GM21423 (cell line): ENCODE measurements around the gene TMEM19.
A peak's percentile ranks its signal among the peaks of the same experiment; 100 is the strongest.
"Not testable (repeated sequence)": the region's sequence is repeated elsewhere in the genome, so short reads cannot be mapped to it uniquely, and the experiment has no call there.

Source experiments
- ATAC-seq: cut with Tn5 transposase; IDR thresholded peaks from one replicate; pipeline ENCODE4 v1.9.1; 2021; ENCODE audit warnings: mild to moderate bottlenecking, moderate library complexity; ENCODE audit not compliant: unreplicated experiment

Gene TMEM19

DNA sequence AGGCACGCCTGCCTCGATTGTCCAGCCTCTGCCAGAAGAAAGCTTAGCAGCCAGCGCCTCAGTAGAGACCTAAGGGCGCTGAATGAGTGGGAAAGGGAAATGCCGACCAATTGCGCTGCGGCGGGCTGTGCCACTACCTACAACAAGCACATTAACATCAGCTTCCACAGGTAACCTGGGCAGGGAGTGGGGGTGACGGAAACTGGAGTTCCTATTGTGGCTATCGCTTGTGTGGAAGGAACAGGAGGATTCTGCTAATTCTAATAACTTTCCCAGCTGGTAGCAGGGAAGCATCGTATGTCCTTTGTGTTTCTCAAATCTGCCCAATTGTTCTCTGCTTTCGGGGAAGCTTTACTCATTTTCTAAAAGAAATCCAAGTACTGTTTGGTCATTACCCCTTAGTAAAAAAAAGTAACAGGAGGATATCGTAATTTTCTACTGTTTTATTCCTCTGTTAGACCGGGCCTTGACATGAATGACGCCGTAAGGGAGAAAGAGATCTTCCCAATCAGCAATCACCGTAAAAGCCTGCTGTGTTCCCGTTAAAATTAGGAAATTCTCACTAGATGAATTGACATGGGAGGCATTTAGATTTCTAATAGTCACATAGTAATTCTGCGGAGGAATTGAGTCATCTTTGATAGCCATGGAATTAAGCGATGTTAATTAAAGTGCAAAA, 21.3 kb upstream of the TMEM19 start:
- ATAC-seq, result peak; percentile 13

DNA sequence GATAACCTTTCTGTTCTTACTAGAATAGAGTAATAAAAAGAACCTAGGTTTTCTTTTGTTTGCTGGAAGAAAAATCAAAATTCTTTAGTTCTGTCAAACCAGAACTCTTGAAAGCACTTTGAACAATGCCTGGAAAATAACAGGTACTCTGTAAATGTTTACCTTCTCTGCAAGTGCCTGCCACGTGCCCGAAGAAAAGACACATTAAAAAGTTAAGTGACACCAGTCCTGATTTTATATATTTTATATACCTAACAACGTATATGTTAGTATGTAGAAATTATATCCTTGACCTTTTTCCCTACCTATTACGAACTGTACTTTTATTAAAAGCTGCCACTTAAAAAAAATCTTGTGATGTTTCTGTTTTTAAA, 20.8 kb upstream of the TMEM19 start:
- no peak for ATAC-seq

DNA sequence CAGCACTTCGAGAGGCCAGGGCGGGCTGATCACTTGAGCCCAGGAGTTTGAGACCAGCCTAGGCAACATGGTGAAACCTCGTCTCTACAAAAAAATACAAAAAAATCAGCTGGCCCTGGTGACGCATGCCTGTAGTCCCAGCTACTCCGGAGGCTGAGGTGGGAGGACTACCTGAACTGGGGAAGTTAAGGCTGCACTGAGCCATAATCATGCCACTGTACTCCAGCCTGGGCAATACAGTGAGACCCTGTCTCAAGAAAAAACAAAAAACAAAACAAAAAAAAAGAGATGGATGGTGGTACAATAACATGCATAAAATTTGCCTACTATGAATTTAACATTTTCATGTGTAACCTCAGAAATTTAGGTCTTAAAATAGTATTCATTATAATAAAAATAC, 19.6 kb upstream of the TMEM19 start:
- ATAC-seq, result no peak

DNA sequence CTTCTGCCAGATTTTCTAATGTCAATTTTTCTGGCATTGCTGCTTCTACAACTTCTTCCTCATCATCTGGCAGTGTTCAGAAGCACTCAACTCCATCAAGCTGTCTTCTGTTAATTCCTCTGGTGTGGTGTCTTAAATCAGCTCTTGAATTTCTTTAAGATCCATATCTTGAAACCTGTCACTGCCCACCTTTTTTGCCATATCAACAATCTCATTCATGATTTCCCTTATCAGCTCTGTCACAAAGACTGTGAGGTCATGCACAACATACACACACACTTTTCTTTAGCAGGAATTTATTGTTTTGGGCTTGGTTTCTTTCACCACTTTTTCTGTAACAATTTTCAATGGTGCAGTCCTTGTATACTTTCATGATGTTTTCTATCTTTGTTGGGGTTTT, 14.6 kb upstream of the TMEM19 start:
- ATAC-seq, result no peak

DNA sequence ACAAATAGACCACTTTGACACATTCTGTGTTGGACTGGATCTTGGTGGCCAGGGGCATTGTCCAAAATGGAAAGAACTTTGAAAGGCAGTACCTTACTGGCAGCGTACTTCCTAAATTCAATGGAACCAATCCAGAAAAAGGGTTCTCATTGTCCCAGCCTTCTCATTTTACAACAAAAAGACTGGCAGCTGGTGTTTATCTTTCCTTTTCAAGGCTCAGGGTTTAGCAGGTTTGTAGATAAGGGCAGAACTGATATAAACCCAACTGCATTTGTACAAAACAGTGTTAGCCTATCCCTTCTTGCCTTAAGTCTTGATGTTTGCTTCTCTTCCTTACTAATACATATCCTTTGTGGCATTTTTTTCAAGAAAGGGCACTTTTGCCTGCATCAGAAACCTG, 14.1 kb upstream of the TMEM19 start:
- ATAC-seq, result no peak

DNA sequence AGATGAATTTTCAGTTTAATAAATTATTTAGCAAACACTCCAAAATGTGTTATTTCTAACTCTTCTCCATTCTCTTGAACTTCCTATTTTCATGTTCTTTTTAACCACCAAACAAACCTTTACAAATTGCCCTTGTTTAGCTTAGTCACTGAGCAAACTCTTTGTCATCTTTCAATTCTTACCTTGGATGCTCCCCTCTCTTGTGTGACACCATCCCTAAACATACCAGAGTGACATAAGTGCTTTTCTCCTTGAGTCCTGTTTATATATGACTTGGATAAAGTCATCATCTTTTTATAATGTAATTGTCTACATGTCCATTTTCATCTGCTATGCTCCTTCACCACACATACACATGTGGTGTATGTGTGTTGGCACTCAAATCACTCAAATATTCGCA, 3.4 kb upstream of the TMEM19 start:
- ATAC-seq, result no peak

DNA sequence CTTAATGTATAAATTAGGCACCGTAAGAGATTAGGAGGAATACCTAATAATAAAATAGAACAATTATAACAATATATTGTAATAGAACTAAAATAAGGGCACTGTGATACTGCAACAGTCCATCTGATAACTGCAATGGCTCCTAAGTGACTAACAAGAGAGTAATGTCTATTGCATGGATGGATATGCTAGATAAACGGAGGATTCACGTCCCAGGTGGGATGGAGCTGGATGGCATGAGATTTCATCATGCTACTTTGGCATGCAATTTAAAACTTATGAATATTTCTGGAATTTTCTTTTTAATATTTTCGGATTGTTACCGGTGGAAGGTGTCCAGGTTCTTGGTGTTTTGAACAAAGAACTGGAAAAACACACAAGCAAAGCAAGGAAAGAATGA, 2.2 kb upstream of the TMEM19 start:
- ATAC-seq, result no peak

DNA sequence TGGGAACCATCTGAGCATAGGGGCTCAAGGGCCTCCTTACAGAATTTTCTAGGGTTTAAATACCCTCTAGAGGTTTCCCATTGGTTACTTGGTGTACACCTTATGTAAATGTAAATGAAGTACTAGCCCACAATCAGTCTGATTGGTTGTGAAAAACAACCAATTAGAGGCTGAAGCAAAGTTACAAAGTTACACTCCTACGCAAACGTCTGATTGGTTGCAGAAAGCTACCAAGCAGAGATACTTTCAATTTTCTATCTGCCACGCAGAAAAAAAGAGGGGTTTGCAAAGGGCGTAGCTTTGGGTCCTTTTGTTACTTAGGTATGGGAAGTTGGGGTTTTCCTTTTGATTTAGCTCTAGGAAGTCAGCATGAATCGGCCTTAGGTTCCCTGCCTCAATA, 1.8 kb upstream of the TMEM19 start:
- ATAC-seq, result no peak

DNA sequence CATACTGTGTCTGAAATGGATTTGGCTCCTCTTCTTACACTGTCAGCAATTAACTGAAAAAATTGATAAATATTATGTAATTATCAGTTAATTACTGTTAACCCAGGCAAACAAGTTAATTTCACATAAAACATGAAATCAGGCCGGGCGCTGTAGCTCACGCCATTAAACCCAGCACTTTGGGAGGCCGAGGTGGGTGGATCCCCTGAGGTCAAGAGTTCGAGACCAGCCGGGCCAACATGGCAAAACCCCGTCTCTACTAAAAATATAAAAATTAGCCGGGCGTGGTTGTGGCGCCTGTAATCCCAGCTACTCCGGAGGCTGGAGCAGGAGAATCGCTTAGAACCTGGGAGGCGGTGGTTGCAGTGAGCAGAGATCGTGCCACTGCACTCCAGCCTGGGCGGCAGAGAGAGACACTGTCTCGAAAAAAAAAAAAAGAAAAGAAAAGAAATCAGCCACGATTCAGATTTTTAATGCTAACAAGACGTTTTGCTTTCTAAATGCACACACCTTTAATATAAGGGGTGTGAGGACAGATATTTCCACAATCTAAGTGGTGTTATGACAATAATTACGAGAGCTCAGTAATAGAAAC, 473 bp upstream of the TMEM19 start:
- no peak for ATAC-seq

DNA sequence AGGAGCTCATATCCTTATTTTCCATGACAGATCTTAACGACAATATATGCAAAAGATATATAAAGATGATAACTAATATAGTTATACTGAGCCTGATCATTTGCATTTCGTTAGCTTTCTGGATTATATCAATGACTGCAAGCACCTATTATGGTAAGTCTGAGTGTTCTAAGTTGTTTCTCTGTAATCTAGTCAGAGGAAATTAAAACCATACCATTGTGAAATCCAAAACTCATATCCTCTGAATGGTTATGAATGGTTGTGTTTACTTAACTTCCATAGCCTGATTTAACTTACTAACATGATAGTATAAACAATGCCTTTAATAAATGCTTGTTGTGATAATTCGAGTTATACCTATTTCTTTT, 760 bp downstream of the TMEM19 start:
- ATAC-seq, result no peak

DNA sequence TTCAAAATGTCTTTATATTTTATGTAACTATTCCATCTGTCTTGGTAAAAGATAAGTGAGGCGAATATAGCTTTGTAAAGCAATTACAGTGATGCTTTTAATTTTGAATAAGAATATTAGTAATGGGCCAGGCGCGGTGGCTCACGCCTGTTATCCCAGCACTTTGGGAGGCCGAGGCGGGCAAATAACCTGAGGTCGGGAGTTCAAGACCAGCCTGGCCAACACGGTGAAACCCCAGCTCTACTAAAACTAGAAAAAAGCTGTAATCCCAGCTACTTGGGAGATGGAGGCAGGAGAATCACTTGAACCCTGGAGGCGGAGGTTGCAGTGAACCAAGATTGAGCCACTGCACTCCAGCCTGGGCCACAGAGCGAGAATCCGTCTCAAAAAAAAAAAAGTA, 1.3 kb downstream of the TMEM19 start:
- not testable (repeated sequence) for ATAC-seq

DNA sequence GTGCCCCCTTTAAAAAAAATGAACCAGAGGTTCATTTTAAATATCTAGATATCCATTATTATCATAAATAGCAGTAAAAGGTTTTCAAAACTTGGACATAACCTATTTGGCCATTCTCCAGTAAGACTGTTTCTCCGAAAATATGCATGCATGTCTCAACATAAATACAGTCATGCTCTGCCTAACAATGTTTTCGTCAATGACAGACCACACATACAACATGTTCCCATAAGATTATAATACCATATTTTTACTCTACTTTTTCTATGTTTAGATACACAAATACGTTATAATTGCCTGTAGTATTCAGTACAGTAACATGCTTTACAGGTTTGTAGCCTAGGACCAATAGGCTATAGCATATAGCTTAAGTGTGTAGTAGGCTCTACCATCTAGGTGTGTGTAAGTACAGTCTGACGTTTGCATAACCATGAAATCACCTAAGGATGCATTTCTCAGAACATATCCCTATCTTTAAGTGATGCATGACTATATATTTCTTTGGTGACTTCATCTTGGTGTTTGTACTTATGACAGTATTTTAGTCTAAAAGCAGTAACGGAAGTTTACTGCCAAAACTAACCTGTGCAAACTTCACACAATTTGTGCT, 3.2 kb downstream of the TMEM19 start:
- ATAC-seq, result no peak

DNA sequence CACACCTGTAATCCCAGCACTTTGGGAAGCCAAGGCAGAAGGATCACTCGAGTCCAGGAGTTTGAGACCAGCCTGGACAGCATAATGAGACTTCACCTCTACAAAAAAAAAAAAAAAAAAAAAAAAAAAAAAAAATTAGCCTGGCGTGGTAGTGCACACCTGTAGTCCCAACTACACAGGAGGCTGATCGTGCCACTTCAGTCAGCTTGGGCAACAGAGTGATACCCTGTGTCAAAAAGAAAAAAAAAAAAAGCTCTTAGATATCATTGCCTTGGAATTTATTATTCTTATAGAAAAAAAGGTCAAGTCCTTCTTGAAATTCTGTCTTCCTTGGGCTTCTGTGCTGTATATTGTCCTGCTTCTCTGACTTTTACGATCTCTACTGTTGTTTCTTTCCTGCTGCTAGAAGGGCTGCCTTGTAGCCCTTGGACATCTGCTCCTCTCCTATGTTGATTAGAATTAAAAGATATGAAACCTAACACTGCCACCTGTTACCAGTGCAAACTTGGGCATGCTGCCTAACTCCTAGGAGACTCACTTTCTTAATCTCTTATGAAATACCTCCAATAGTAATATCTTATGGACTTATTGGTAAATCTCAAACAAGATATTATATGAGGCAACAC, 5.7 kb downstream of the TMEM19 start:
- ATAC-seq, result no peak

DNA sequence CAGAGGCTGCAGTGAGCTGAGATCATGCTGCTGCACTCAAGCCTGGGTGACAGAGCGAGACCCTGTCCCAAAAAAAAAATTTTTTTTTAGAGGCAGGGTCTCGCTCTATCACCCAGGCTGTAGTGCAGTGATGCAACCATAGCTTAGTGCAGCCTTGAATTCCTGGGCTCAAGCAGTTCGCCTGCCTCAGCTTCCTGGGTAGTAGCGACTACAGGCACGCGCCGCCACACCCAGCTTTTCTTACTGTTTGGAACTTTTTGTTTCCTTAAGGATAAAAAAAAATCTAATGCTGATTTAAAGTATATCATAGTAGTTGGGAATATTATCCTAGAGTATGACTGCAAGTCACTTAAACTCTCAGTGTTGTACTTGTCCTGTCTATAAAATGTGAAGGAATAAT, 7.2 kb downstream of the TMEM19 start:
- no peak for ATAC-seq

DNA sequence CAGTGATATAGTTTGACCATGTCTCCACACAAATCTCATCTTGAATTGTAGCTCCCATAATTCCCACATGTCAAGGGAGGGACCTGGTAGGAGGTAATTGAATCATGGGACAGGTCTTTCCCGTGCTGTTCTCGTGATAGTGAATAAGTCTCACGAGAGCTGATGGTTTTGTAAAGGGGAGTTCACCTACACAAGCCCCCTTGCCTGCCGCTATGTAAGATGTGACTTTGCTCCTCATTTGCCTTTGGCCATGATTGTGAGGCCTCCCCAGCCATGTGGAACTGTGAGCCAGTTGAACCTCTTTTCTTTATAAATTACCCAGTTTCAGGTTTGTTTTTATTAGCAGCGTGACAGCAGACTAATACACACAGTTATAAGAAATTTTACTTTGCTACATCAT, 7.8 kb downstream of the TMEM19 start:
- ATAC-seq, result peak; percentile 14

DNA sequence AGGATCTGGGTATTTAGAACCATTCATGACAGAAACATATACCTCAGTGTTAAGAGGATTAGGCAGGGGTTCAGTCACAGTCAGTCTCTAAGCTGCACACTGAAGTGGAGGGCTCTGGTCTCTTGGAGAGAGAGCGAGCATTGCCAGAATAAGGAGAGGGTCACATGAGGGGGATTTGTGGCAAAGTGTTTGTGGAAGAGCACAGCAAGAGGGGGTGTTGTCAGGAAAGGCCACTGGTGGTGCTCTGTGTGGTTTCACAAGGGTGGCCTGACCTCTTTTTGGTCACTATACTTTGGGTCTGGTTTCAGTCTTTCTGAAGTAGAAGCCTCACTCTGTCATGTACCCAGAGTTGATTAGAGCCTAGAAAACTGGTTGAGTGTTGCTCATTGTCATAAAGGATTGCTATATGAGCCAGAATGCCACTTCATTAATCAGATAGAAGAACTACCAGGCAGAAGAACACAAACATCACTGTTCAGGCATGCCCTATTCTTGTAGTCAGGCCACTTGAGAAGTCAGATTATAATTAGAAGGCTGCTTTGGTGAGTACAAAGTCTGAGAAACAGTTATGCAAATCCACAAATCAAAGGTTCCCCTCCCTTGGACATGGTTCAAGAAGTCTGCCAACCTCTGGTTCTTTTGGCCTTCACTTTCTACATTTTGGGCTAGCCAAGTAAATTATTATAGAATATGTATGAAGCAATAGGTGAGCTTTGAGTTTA, 8.4 kb downstream of the TMEM19 start:
- peak; percentile 84 for ATAC-seq

DNA sequence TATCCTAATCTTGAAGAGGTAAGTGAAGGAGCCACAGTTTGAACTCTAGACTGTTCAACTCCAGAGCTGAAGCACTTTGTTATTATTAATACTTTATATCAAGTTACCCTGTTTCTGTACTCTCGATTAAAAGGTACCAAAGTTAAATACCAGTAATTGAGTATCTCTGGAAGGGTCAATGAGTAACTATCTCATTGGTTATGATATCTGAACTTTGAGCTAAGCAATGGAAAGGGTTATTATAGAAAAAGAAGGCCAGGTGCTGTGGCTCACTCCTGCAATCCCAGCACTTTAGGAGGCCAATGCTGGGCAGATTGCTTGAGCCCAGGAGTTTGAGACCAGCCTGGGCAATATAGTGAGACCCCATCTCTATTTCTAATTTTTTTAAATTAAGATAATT, 9.9 kb downstream of the TMEM19 start:
- ATAC-seq, result no peak

DNA sequence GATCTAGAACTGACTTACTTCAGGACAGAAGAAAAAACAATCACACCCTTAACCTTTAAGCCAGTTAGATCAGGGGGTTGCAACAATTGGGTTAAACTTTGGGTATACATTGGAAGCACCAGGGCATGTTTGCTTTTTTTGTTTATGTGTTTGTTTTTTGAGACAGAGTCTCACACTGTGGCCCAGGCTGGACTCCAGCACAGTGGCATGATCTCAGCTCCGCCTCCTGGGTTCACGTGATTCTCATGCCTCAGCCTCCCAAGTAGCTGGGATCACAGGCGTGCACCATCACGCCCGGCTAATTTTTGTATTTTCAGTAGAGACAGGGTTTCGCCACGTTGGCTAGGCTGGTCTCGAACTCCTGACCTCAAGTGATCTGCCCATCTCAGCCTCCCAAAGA, 16.3 kb downstream of the TMEM19 start:
- not testable (repeated sequence) for ATAC-seq

DNA sequence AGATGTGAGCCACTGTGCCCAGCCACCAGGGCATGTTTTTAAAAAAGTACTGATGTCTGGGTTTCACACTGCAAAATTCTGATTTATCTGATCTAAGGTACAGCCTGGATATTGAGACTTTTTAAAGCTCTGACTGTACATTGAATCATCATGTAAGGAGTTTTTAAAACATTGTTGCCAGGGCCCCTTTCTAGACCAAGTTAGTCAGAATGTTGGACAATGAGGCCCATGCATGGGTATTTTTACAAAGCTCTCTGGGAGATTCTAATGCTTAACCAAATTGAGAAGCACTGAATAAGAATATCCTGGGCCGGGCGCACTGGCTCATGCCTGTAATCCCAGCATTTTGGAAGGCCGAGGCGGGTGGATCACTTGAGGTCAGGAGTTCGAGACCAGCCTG, 16.7 kb downstream of the TMEM19 start:
- ATAC-seq, result no peak

DNA sequence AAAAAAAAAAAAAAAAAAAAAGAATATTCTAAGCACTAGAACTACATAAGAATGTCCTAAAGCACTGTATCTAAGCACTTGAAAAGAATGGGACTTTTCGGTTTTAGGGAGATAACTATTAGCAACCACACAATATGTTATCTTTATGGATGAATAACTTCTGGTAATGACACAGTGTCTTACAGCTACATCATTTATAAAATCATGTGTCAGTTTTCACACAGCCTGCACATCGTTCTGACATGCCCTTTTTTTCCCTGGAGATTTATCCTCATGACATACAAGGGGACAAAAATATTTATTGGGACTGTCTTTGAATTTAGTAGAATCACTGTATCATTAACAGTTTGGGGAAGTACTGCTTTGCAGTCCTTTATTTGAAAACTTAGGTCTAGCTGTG, 17.3 kb downstream of the TMEM19 start:
- no peak for ATAC-seq

DNA sequence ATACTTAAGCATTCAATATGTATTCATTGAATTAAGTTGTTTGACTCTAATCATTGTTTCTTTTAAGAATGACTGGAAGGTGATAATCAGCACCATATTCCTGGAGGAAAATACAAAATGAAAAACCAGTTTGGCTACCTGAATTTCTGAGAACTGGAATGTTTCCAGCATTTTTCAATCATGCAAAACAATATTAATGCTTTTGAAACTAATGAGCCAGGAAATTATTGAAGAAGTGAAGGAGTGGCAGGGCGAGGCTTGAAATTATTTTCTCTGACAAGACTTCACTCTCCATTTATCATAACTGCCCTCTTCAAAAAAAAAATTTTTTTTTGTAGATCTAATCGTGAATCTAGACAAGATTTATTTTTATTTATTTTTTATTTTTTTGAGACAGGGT, 19.0 kb downstream of the TMEM19 start:
- ATAC-seq, result no peak

DNA sequence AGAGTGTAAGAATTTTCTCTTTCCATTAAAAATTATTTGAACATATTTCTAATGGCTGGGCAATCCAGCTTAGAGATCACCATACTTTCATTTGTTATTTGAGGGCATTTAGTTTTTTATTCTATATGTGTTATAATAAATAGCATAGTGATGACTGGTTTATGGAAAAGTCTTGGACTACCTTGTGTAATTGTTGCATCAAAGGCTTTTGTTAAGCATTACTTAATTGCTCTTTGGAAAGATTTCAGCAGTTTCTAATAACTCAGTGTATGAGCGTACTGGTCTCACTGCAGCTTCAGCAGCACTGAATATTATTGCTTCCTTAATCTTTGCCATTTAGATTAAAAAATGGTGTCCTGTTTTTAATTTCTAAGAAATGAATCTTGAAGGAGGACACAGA, 22.8 kb downstream of the TMEM19 start:
- ATAC-seq, result no peak
